SH-SY5Y (cell line): ENCODE results near the gene PLAC1.

ENCODE experiments used
- GATA2 ChIP-seq: IDR thresholded peaks from 2 replicates; pipeline ENCODE4 v1.6.1; 2011; ENCODE audit warnings: mild to moderate bottlenecking, low read depth, low read length
- GATA3 ChIP-seq: IDR thresholded peaks from 2 replicates; pipeline ENCODE4 v1.6.1; 2011; ENCODE audit warnings: low read depth, mild to moderate bottlenecking, low read length, moderate library complexity

- no peak for TF ChIP-seq GATA3
- no peak for TF ChIP-seq GATA2
Observed at GRCh38 chrX:134646691-134647090, 11.6 kb downstream of the PLAC1 start.
